Measurements from ENCODE around the gene FAF1.
"Not testable (repeated sequence)": the region's sequence is repeated elsewhere in the genome, so short reads cannot be mapped to it uniquely, and the experiment has no call there.

FAF1 gene

DNA sequence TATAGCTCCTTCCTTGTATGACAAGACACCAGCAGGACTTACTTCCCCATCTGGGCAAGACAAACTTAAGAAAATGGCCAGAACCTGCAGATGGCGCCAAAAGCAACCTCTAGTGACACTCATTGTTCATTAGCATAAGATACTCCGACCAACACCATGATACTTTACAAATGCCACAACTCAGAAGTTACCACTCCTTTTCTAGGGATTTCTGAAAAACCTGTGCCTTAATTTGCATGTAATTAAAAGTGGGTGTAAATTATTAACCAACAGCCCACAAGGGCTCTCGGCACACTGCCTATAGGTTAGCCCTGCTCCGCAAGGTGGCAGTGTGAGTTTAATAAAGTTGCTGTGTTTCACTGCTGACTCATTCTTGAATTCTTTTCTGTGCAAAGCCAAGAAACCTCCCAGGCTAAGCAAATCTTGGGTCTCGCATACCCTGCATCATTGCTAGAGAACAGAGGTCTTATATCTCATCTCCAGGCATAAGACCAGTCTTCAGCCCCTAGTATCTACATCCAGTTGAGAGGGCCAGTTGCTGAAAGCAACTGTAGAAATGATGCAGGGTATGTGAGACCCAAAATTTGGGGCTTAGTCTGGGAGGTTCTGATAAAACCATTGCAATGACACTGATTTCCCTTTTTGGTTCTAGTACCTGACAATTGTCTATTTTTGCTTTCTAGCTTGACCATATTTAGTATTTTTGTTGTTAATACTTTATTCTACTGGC lies 86.4 kb downstream of the FAF1 start:
- no peaks in the 10 kb centered on the region for H3K27me3 Mint-ChIP-seq
- DNase-seq (ENCODE audit: low spot score in 2 of 2) (peak; percentile 49 to 54), ATAC-seq (replicated peaks; ENCODE audit: extremely low read depth, poor library complexity, severe bottlenecking) (peak; percentile 83)
- peak overlapping the region; percentile 43 for H3K4me3 Mint-ChIP-seq
- H3K36me3 Mint-ChIP-seq (ENCODE audit: insufficient read depth), result peaks cover 6% of the 10 kb centered on the region
- H3K9me3 Mint-ChIP-seq, result no peaks in the 10 kb centered on the region
- no peak overlapping the region for H3K27ac Mint-ChIP-seq (ENCODE audit: low read depth)
- H3K4me1 Mint-ChIP-seq, result peaks cover 8% of the 10 kb centered on the region

GRCh38 chr1:50864845-50865244 lies 95.2 kb downstream of the FAF1 start:
- not testable (repeated sequence) for H3K36me3 Mint-ChIP-seq (ENCODE audit: insufficient read depth); H3K27ac Mint-ChIP-seq (ENCODE audit: low read depth); H3K27me3 Mint-ChIP-seq; ATAC-seq (replicated peaks; ENCODE audit: extremely low read depth, poor library complexity, severe bottlenecking); DNase-seq (ENCODE audit: low spot score in 2 of 2); H3K4me3 Mint-ChIP-seq
- peaks cover 29% of the 10 kb centered on the region for H3K4me1 Mint-ChIP-seq
- peaks cover 21% of the 10 kb centered on the region for H3K9me3 Mint-ChIP-seq

DNA sequence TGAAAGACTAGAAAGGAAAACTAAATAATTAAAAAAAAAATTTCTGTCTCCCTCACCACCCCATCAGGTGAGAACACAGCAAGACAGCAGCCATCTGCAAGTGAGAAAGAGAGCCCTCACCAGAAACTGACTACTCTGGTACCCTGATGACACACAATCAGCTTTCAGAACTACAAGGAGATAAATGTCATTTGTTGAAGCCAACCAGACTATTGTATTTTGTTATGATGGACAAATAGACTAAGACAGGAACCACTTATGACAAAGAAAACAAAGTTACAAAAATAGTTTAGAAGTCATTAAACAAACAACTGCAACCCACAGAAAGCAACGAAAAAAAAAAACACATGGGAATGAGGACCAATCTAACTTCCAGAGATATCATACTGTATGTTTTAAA lies 98.3 kb downstream of the FAF1 start:
- H3K4me3 Mint-ChIP-seq, result no peak overlapping the region
- peaks cover 21% of the 10 kb centered on the region for H3K9me3 Mint-ChIP-seq
- ATAC-seq (replicated peaks; ENCODE audit: extremely low read depth, poor library complexity, severe bottlenecking) (no peak), DNase-seq (ENCODE audit: low spot score in 2 of 2) (no peak)
- no peaks in the 10 kb centered on the region for H3K36me3 Mint-ChIP-seq (ENCODE audit: insufficient read depth)
- no peak overlapping the region for H3K27ac Mint-ChIP-seq (ENCODE audit: low read depth)
- no peaks in the 10 kb centered on the region for H3K27me3 Mint-ChIP-seq
- peaks cover 36% of the 10 kb centered on the region for H3K4me1 Mint-ChIP-seq

- DNase-seq (ENCODE audit: low spot score in 2 of 2) (no peak), ATAC-seq (replicated peaks; ENCODE audit: extremely low read depth, poor library complexity, severe bottlenecking) (no peak)
- peaks cover 35% of the 10 kb centered on the region for H3K4me1 Mint-ChIP-seq
- H3K36me3 Mint-ChIP-seq (ENCODE audit: insufficient read depth), result no peaks in the 10 kb centered on the region
- no peaks in the 10 kb centered on the region for H3K27me3 Mint-ChIP-seq
- no peak overlapping the region for H3K4me3 Mint-ChIP-seq
- no peak overlapping the region for H3K27ac Mint-ChIP-seq (ENCODE audit: low read depth)
- H3K9me3 Mint-ChIP-seq, result peaks cover 21% of the 10 kb centered on the region
These were observed 99.4 kb downstream of the FAF1 start for GRCh38 chr1:50860702-50861101.

DNA sequence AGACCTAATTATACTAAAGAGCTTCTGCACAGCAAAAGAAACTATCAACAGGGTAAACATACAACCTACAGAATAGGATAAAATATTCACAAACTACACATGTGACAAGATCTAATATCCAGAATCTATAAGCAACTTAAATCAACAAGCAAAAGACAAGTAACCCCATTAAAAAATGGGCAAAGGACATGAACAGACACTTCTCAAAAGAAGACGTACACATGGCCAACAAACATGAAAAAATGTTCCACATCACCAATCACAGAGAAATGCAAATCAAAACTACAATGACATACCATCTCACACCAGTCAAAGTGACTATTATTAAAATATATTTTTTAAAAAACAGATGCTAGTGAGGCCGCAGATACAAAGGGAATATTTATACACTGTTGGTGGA lies 99.8 kb downstream of the FAF1 start:
- no peak for DNase-seq (ENCODE audit: low spot score in 2 of 2)
- no peaks in the 10 kb centered on the region for H3K36me3 Mint-ChIP-seq (ENCODE audit: insufficient read depth)
- peaks cover 21% of the 10 kb centered on the region for H3K9me3 Mint-ChIP-seq
- peaks cover 35% of the 10 kb centered on the region for H3K4me1 Mint-ChIP-seq
- H3K27ac Mint-ChIP-seq (ENCODE audit: low read depth), result no peak overlapping the region
- no peak overlapping the region for H3K4me3 Mint-ChIP-seq
- ATAC-seq (replicated peaks; ENCODE audit: extremely low read depth, poor library complexity, severe bottlenecking), result no peak
- no peaks in the 10 kb centered on the region for H3K27me3 Mint-ChIP-seq

DNA sequence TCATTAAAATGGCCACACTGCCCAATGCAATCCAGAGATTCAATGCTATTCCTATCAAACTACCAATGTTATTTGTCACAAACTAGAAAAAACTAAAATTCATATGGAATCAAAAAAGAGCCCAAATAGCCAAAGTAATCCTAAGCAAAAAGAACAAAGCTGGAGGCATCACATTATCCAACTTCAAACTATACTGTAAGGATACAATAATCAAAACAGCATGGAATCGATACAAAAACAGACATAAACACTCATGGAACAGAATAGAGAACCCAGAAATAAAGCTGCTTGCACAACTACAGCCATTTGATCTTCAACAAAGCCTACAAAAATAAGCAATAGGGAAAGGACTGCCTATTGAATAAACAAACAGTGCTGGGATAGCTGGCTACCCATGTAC lies 100.4 kb downstream of the FAF1 start:
- no peaks in the 10 kb centered on the region for H3K27me3 Mint-ChIP-seq
- ATAC-seq (replicated peaks; ENCODE audit: extremely low read depth, poor library complexity, severe bottlenecking) (no peak), DNase-seq (ENCODE audit: low spot score in 2 of 2) (no peak)
- H3K4me1 Mint-ChIP-seq, result peaks cover 35% of the 10 kb centered on the region
- no peaks in the 10 kb centered on the region for H3K36me3 Mint-ChIP-seq (ENCODE audit: insufficient read depth)
- no peak overlapping the region for H3K27ac Mint-ChIP-seq (ENCODE audit: low read depth)
- no peak overlapping the region for H3K4me3 Mint-ChIP-seq
- H3K9me3 Mint-ChIP-seq, result peaks cover 21% of the 10 kb centered on the region

- DNase-seq (ENCODE audit: low spot score in 2 of 2), result no peak
- H3K27me3 Mint-ChIP-seq, result no peaks in the 10 kb centered on the region
These were observed 101.3 kb downstream of the FAF1 start for GRCh38 chr1:50858761-50859160.

GRCh38 chr1:50857702-50858101 lies 102.4 kb downstream of the FAF1 start:
- no peak for ATAC-seq (replicated peaks; ENCODE audit: extremely low read depth, poor library complexity, severe bottlenecking)

More at GRCh38 chr1:50858761-50859160, 101.3 kb downstream of the FAF1 start:
- no peak overlapping the region for H3K4me3 Mint-ChIP-seq
- no peak for ATAC-seq (replicated peaks; ENCODE audit: extremely low read depth, poor library complexity, severe bottlenecking)
- no peak overlapping the region for H3K27ac Mint-ChIP-seq (ENCODE audit: low read depth)
- peaks cover 21% of the 10 kb centered on the region for H3K9me3 Mint-ChIP-seq
- peaks cover 35% of the 10 kb centered on the region for H3K4me1 Mint-ChIP-seq
- no peaks in the 10 kb centered on the region for H3K36me3 Mint-ChIP-seq (ENCODE audit: insufficient read depth)

DNA sequence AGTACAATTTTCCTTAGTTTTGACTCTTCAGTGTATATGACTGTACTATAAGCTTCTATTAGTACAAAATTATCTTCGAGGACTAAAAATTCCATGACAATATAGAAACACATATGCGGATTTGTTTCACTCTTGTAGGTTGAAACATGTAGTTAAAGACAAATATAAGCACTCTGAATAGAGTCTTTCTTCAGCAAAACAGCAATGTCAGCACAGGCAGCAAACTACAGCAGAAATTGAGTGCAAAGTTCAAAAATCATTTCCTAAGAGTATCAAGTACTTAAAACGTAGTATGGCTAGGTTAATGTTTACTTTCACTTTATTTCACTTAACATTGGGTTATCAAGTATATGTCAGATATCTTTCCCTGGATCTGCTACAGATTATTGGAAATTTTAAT lies 106.7 kb downstream of the FAF1 start:
- DNase-seq (ENCODE audit: low spot score in 2 of 2) (no peak), ATAC-seq (replicated peaks; ENCODE audit: extremely low read depth, poor library complexity, severe bottlenecking) (no peak)
- Mint-ChIP-seq H3K4me3 (no peak overlapping the region), H3K36me3 (ENCODE audit: insufficient read depth) (peaks cover 3% of the 10 kb centered on the region), H3K27ac (ENCODE audit: low read depth) (peak overlapping the region; percentile 16), H3K4me1 (peaks cover 30% of the 10 kb centered on the region), H3K9me3 (no peaks in the 10 kb centered on the region), H3K27me3 (no peaks in the 10 kb centered on the region)

More at GRCh38 chr1:50857702-50858101, 102.4 kb downstream of the FAF1 start:
- DNase-seq (ENCODE audit: low spot score in 2 of 2), result no peak
- Mint-ChIP-seq H3K27ac (ENCODE audit: low read depth) (no peak overlapping the region), H3K4me1 (peaks cover 39% of the 10 kb centered on the region), H3K4me3 (no peak overlapping the region), H3K36me3 (ENCODE audit: insufficient read depth) (peaks cover 3% of the 10 kb centered on the region), H3K9me3 (peaks cover 21% of the 10 kb centered on the region), H3K27me3 (no peaks in the 10 kb centered on the region)

GRCh38 chr1:50852889-50853288 lies 107.2 kb downstream of the FAF1 start:
- Mint-ChIP-seq H3K4me3 (no peak overlapping the region), H3K36me3 (ENCODE audit: insufficient read depth) (peaks cover 3% of the 10 kb centered on the region), H3K27me3 (no peaks in the 10 kb centered on the region), H3K9me3 (no peaks in the 10 kb centered on the region), H3K27ac (ENCODE audit: low read depth) (peak overlapping the region; percentile 26), H3K4me1 (peaks cover 32% of the 10 kb centered on the region)
- ATAC-seq (replicated peaks; ENCODE audit: extremely low read depth, poor library complexity, severe bottlenecking) (no peak), DNase-seq (ENCODE audit: low spot score in 2 of 2) (no peak)

GRCh38 chr1:50851466-50851865 lies 108.6 kb downstream of the FAF1 start:
- H3K4me1 Mint-ChIP-seq, result peaks cover 44% of the 10 kb centered on the region
- ATAC-seq (replicated peaks; ENCODE audit: extremely low read depth, poor library complexity, severe bottlenecking), result no peak
- peaks cover 5% of the 10 kb centered on the region for H3K9me3 Mint-ChIP-seq
- no peak for DNase-seq (ENCODE audit: low spot score in 2 of 2)
- no peak overlapping the region for H3K4me3 Mint-ChIP-seq
- no peaks in the 10 kb centered on the region for H3K27me3 Mint-ChIP-seq
- H3K27ac Mint-ChIP-seq (ENCODE audit: low read depth), result peak overlapping the region; percentile 26
- peaks cover 3% of the 10 kb centered on the region for H3K36me3 Mint-ChIP-seq (ENCODE audit: insufficient read depth)

- H3K27me3 Mint-ChIP-seq, result no peaks in the 10 kb centered on the region
- H3K4me3 Mint-ChIP-seq, result no peak overlapping the region
- ATAC-seq (replicated peaks; ENCODE audit: extremely low read depth, poor library complexity, severe bottlenecking), result no peak
- peaks cover 5% of the 10 kb centered on the region for H3K9me3 Mint-ChIP-seq
- peaks cover 3% of the 10 kb centered on the region for H3K36me3 Mint-ChIP-seq (ENCODE audit: insufficient read depth)
- H3K4me1 Mint-ChIP-seq, result peaks cover 44% of the 10 kb centered on the region
- no peak for DNase-seq (ENCODE audit: low spot score in 2 of 2)
- H3K27ac Mint-ChIP-seq (ENCODE audit: low read depth), result no peak overlapping the region
These were observed 109.0 kb downstream of the FAF1 start for GRCh38 chr1:50851034-50851433.

- no peak for ATAC-seq (replicated peaks; ENCODE audit: extremely low read depth, poor library complexity, severe bottlenecking)
- peaks cover 5% of the 10 kb centered on the region for H3K9me3 Mint-ChIP-seq
- H3K27ac Mint-ChIP-seq (ENCODE audit: low read depth), result no peak overlapping the region
- H3K4me1 Mint-ChIP-seq, result peaks cover 56% of the 10 kb centered on the region
- DNase-seq (ENCODE audit: low spot score in 2 of 2), result no peak
- no peaks in the 10 kb centered on the region for H3K36me3 Mint-ChIP-seq (ENCODE audit: insufficient read depth)
- no peaks in the 10 kb centered on the region for H3K27me3 Mint-ChIP-seq
- no peak overlapping the region for H3K4me3 Mint-ChIP-seq
These were observed 112.8 kb downstream of the FAF1 start for GRCh38 chr1:50847303-50847702.
